ENCODE data around the gene SCUBE1.
A peak's percentile ranks its signal among the peaks of the same experiment; 100 is the strongest.

Gene SCUBE1

GRCh38 chr22:43155789-43156188, 187.4 kb downstream of the SCUBE1 start:
- DNase-seq (ENCODE audit: low read depth) = no peak

- DNase-seq (ENCODE audit: low read depth) = no peak
Measured at GRCh38 chr22:43154887-43155536, 188.2 kb downstream of the SCUBE1 start.

- no peak for DNase-seq (ENCODE audit: low read depth)
Measured at GRCh38 chr22:43153899-43154298, 189.3 kb downstream of the SCUBE1 start.

GRCh38 chr22:43152357-43153071, 190.7 kb downstream of the SCUBE1 start:
- DNase-seq (ENCODE audit: low read depth) = peak; percentile 24

- DNase-seq (ENCODE audit: low read depth) = no peak
Measured at GRCh38 chr22:43152003-43152356, 191.2 kb downstream of the SCUBE1 start.

- DNase-seq (ENCODE audit: low read depth) = peak; percentile 35
Measured at GRCh38 chr22:43151251-43152002, 191.7 kb downstream of the SCUBE1 start, which contains the start of gene TSPO. TSPO (plus strand) TSS chr22:43151559; CDS start chr22:43159239, 7,680 bp downstream.

GRCh38 chr22:43150731-43151206, 192.4 kb downstream of the SCUBE1 start:
- no peak for DNase-seq (ENCODE audit: low read depth)

- no peak for DNase-seq (ENCODE audit: low read depth)
Measured at GRCh38 chr22:43148581-43148980, 194.6 kb downstream of the SCUBE1 start.

- DNase-seq (ENCODE audit: low read depth) = no peak
Measured at GRCh38 chr22:43147821-43148220, 195.4 kb downstream of the SCUBE1 start.
